H1 (cell line): Measurements from ENCODE around the gene STX5. TPM values are rescaled to one million over a fixed set of nuclear protein-coding genes. Genes with fewer than 3 reads are reported as not detected.
A peak's percentile ranks its signal among the peaks of the same experiment; 100 is the strongest.
"Not testable (repeated sequence)": the region's sequence is repeated elsewhere in the genome, so short reads cannot be mapped to it uniquely, and the experiment has no call there.

Source experiments
- CTCF ChIA-PET: fragments of 300-600 bp; sonication (Branson Sonifier 250); formaldehyde crosslinking; loops from one replicate; lab custom pipeline; 2021; ENCODE audit not compliant: partially characterized antibody; lab: Charles Lee
- POLR2A ChIA-PET: fragments of 300-600 bp; sonication (Branson Sonifier 250); formaldehyde crosslinking; loops from one replicate; lab custom pipeline; 2021; ENCODE audit warnings: inconsistent platforms; ENCODE audit not compliant: partially characterized antibody; lab: Charles Lee
- DNase-seq, 2 experiments: peaks; one replicate each; pipeline versions ENCODE4 v3.0.0 to v3.0.0-alpha.2; 2010 to 2022; ENCODE audit warnings: low spot score in 2 of 2, low read depth in 1 of 2, mixed read lengths in 1 of 2
- FAIRE-seq: peaks from 2 replicates; lab custom pipeline; 2011; peaks lifted over from hg19 to GRCh38; lab: Jason Lieb, UNC
- H2AFZ ChIP-seq: 2 replicates; pipeline ENCODE4 v1.8.1; 2012; ENCODE audit warnings: low read length, inconsistent platforms
- H2AK5ac ChIP-seq: 2 replicates; pipeline ENCODE4 v1.6.1; 2013; ENCODE audit warnings: low read depth, low read length
- H2BK120ac ChIP-seq: replicated peaks from 2 replicates; pipeline ENCODE3; 2013; ENCODE audit warnings: low read depth, low read length, inconsistent platforms
- H2BK12ac ChIP-seq: 2 replicates; pipeline ENCODE4 v1.6.1; 2013; ENCODE audit warnings: low read depth, low read length
- H2BK15ac ChIP-seq: 2 replicates; pipeline ENCODE4 v1.6.1; 2013; ENCODE audit warnings: low read length
- H2BK20ac ChIP-seq: 2 replicates; pipeline ENCODE4 v1.6.1; 2013; ENCODE audit warnings: low read length
- H2BK5ac ChIP-seq: 2 replicates; pipeline ENCODE4 v1.6.1; 2013; ENCODE audit warnings: low read depth, low read length
- H3K14ac ChIP-seq: 2 replicates; pipeline ENCODE4 v1.6.1; 2013; ENCODE audit warnings: inconsistent platforms; ENCODE audit not compliant: insufficient read length
- H3K18ac ChIP-seq: 2 replicates; pipeline ENCODE4 v1.6.1; 2013; ENCODE audit warnings: low read length; ENCODE audit errors: extremely low read depth
- H3K23ac ChIP-seq: 2 replicates; pipeline ENCODE4 v1.6.1; 2013; ENCODE audit warnings: inconsistent platforms; ENCODE audit not compliant: insufficient read length
- H3K23me2 ChIP-seq: 2 replicates; pipeline ENCODE4 v1.6.1; 2013; ENCODE audit warnings: low read depth, low read length
- H3K27ac ChIP-seq: 2 replicates; pipeline ENCODE4 v1.6.1; 2011; ENCODE audit warnings: low read depth, low read length, inconsistent platforms
- H3K27me3 ChIP-seq, 4 experiments: replicated peaks in 1 of 4; 1 replicate in 1 of 4; 2 replicates in 3 of 4; pipeline versions ENCODE4 v1.6.1 to v1.8.1; 2011 to 2013; ENCODE audit warnings: low read length in 3 of 4, mild to moderate bottlenecking in 3 of 4, inconsistent platforms in 2 of 4, mixed read lengths in 2 of 4, moderate library complexity in 1 of 4; ENCODE audit not compliant: control insufficient read depth in 3 of 4, insufficient read depth in 3 of 4; ENCODE audit errors: extremely low read depth in 1 of 4
- H3K36me3 ChIP-seq, 4 experiments: 2 replicates each; pipeline versions ENCODE4 v1.6.1 to v1.8.1; 2011 to 2013; ENCODE audit warnings: mild to moderate bottlenecking in 4 of 4, low read length in 3 of 4, moderate library complexity in 2 of 4, control low read depth in 1 of 4, inconsistent platforms in 1 of 4; ENCODE audit not compliant: insufficient read depth in 4 of 4, control insufficient read depth in 2 of 4
- H3K4ac ChIP-seq: replicated peaks from 2 replicates; pipeline ENCODE3; 2013; ENCODE audit warnings: low read length, low read depth, mixed read lengths, inconsistent platforms; ENCODE audit not compliant: insufficient read length
- H3K4me1 ChIP-seq, 4 experiments: replicated peaks in 1 of 4; 1 replicate in 1 of 4; 2 replicates in 3 of 4; pipeline versions ENCODE4 v1.6.1 to v1.8.1; 2011 to 2013; ENCODE audit warnings: low read length in 3 of 4, inconsistent platforms in 2 of 4, mixed read lengths in 1 of 4; ENCODE audit not compliant: insufficient read depth in 4 of 4, control insufficient read depth in 3 of 4
- H3K4me2 ChIP-seq, 2 experiments: 2 replicates each; pipeline versions ENCODE4 v1.6.1 to v1.8.1; 2011 to 2013; ENCODE audit warnings: low read depth in 2 of 2, low read length in 2 of 2, control low read depth in 1 of 2, inconsistent platforms in 1 of 2, mild to moderate bottlenecking in 1 of 2; ENCODE audit not compliant: insufficient read depth in 1 of 2
- H3K4me3 ChIP-seq, 4 experiments: fragments of 200-600, 300-600 bp in 1 of 4; sonication (generic), shearing (Covaris generic), sonication (Bioruptor Twin) in 1 of 4; 2 replicates each; pipeline versions ENCODE4 v1.5.1 to v1.8.1; 2011 to 2016; ENCODE audit warnings: low read length in 4 of 4, low read depth in 3 of 4, control low read depth in 2 of 4, inconsistent platforms in 2 of 4, mild to moderate bottlenecking in 2 of 4, mixed read lengths in 1 of 4, moderate library complexity in 1 of 4; ENCODE audit not compliant: insufficient read depth in 2 of 4; ENCODE audit errors: extremely low read depth in 1 of 4
- H3K56ac ChIP-seq: replicated peaks from 2 replicates; pipeline ENCODE3; 2013; ENCODE audit warnings: low read depth, mild to moderate bottlenecking, mixed read lengths, low read length, inconsistent platforms; ENCODE audit not compliant: insufficient read length
- H3K79me1 ChIP-seq: 2 replicates; pipeline ENCODE4 v1.6.1; 2013; ENCODE audit warnings: low read depth, low read length, control low read depth
- H3K79me2 ChIP-seq, 2 experiments: 2 replicates each; pipeline versions ENCODE4 v1.6.1 to v1.8.1; 2012 to 2013; ENCODE audit warnings: low read length in 2 of 2, mild to moderate bottlenecking in 2 of 2, inconsistent platforms in 1 of 2; ENCODE audit not compliant: insufficient read depth in 2 of 2, control insufficient read depth in 1 of 2
- H3K9ac ChIP-seq, 4 experiments: replicated peaks in 1 of 4; 1 replicate in 1 of 4; 2 replicates in 3 of 4; pipeline versions ENCODE4 v1.6.1 to v1.8.1; 2011 to 2013; ENCODE audit warnings: low read depth in 3 of 4, low read length in 3 of 4, control low read depth in 2 of 4, mild to moderate bottlenecking in 2 of 4, moderate library complexity in 2 of 4, inconsistent platforms in 1 of 4; ENCODE audit errors: extremely low read depth in 1 of 4
- H3K9me3 ChIP-seq, 2 experiments: 2 replicates each; pipeline versions ENCODE4 v1.6.1 to v1.8.1; 2012 to 2013; ENCODE audit warnings: mild to moderate bottlenecking in 2 of 2, moderate library complexity in 2 of 2, control low read depth in 1 of 2, inconsistent platforms in 1 of 2, low read depth in 1 of 2, low read length in 1 of 2, mixed read lengths in 1 of 2; ENCODE audit not compliant: insufficient read depth in 2 of 2
- H4K20me1 ChIP-seq, 2 experiments: replicated peaks in 1 of 2; 2 replicates each; pipeline versions ENCODE3 to v1.8.1; 2011 to 2013; ENCODE audit warnings: inconsistent platforms in 2 of 2, low read length in 2 of 2, mild to moderate bottlenecking in 1 of 2; ENCODE audit not compliant: insufficient read depth in 2 of 2, control insufficient read depth in 1 of 2
- H4K5ac ChIP-seq: 2 replicates; pipeline ENCODE4 v1.6.1; 2013; ENCODE audit warnings: low read length, low read depth, mixed read lengths, inconsistent platforms; ENCODE audit not compliant: insufficient read length
- H4K8ac ChIP-seq: 2 replicates; pipeline ENCODE4 v1.8.0; 2013; ENCODE audit warnings: mild to moderate bottlenecking, moderate library complexity, low read length, inconsistent platforms; ENCODE audit not compliant: insufficient read depth; ENCODE audit errors: extremely low read depth
- H4K91ac ChIP-seq: replicated peaks from 2 replicates; pipeline ENCODE3; 2013; ENCODE audit warnings: low read length, mixed read lengths, inconsistent platforms; ENCODE audit not compliant: insufficient read length
- WGBS, 2 experiments: shearing (Covaris generic) in 1 of 2; methylation state at CpG; one replicate each; pipeline versions ENCODE4 v1.1.6 to v1.1.7; 2013 to 2015; ENCODE audit warnings: low lambda C conversion rate in 2 of 2, mixed read lengths in 2 of 2, inconsistent platforms in 1 of 2, low coverage in 1 of 2, missing lambda C conversion rate in 1 of 2; ENCODE audit not compliant: insufficient replicate concordance in 2 of 2, insufficient coverage in 1 of 2, insufficient read length in 1 of 2; ENCODE audit errors: extremely low coverage in 1 of 2, missing lambda C conversion rate in 1 of 2; 5-methylcytosine and 5-hydroxymethylcytosine counted together
- polyA plus RNA-seq, 7 experiments: library from polyadenylated mRNA; depleted of rRNA in 3 of 7; stranded (reverse) in 5 of 7; unstranded in 2 of 7; fragments of >200 nt in 5 of 7; fragments of 200-250 nt in 2 of 7; gene quantifications; 1 replicate in 5 of 7; 2 replicates in 1 of 7; 4 replicates in 1 of 7; pipeline versions ENCODE4 v1.2.1 to v1.2.3, GENCODE V29; 2011 to 2013; ENCODE audit warnings: missing spikeins in 2 of 7, mixed read lengths in 2 of 7
- total RNA-seq: library from RNA; stranded (reverse); fragmentation: NEBNext Ultra II Directional; extraction: Animal tissue kit (Norgen Biotek cat#: 25700); gene quantifications from 2 replicates; pipeline ENCODE4 v1.2.1, GENCODE V29; 2021

Gene STX5
- total and polyA plus RNA-seq, 2 of the 8 experiments (the other 6 are each of a cell fraction or from before 2014, with no cell fraction given), result 24.2 to 28.5 TPM

DNA sequence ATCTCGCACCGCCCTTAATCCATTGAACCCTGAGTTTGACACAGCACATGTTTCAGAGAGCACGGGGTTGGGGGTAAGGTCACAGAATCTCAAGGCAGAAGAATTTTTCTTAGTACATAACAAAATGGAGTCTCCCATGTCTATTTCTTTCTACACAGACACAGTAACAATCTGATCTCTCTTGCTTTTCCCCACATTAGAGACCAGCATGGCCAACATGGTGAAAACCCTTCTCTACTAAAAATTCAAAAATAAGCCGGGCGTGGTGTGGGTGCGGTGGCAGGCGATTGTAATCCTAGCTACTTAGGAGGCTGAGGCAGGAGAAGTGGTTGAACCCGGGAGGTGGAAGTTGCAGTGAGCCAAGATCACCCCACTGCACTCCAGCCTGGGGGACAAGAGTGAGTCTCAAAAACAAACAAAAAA is 27.4 kb upstream of the STX5 start:
- not testable (repeated sequence) for H2AK5ac ChIP-seq, H4K91ac ChIP-seq, H3K9me3 ChIP-seq, H2BK12ac ChIP-seq, FAIRE-seq, H3K23ac ChIP-seq, H4K8ac ChIP-seq, H3K79me1 ChIP-seq, H3K56ac ChIP-seq, H3K27me3 ChIP-seq, H2BK20ac ChIP-seq, H3K9ac ChIP-seq, H3K27ac ChIP-seq, H3K23me2 ChIP-seq, H2AFZ ChIP-seq, H3K18ac ChIP-seq, H3K4ac ChIP-seq, H2BK15ac ChIP-seq, H3K14ac ChIP-seq, DNase-seq, H2BK5ac ChIP-seq, H2BK120ac ChIP-seq, H4K5ac ChIP-seq
- Histone ChIP-seq H3K4me2 (peak overlapping the region; percentile 26 to 95; a peak in 2 of 4 replicates), H3K79me2 (peaks cover 59 to 98% of the 10 kb centered on the region in 2 experiments), H3K4me3 (peak overlapping the region in 1 of 4 experiments; percentile 24; a peak in 1 of 8 replicates), H3K4me1 (peaks cover 0 to 10% (median 6%) of the 10 kb centered on the region in 4 experiments; a peak in 4 of 7 replicates), H3K36me3 (peaks cover 8 to 43% (median 16%) of the 10 kb centered on the region in 4 experiments; a peak in 7 of 8 replicates), H4K20me1 (peaks cover 16 to 25% of the 10 kb centered on the region in 2 experiments)
- CTCF ChIA-PET, result interaction anchor here (0.5 kb wide), 1 partner anchor 85 kb away, joined by 3 read pairs; no protein-coding TSS in a partner anchor
- 85% methylated on average over 8 of the region's 8 CpGs; no CpG with 5 or more reads in 1 of the 2 experiments for WGBS, 2 experiments
- POLR2A ChIA-PET, result interaction anchor here (18.2 to 52.7 kb wide), 3 partner anchors 11 to 41 kb away, joined by 398 to 2104 read pairs (median 1185); partner anchors contain the start of genes CHRM1, SLC3A2, STX5 and TEX54
